WTC11 (cell line): ENCODE results near the gene L1CAM.

Experiments used
- FOXK1 ChIP-seq: sonication (generic); formaldehyde crosslinking; IDR thresholded peaks from 2 replicates; pipeline ENCODE4 v1.8.0; 2022; ENCODE audit warnings: mild to moderate bottlenecking, moderate library complexity, missing genetic modification reagents
- JUN ChIP-seq: sonication (generic); formaldehyde crosslinking; IDR thresholded peaks from 2 replicates; pipeline ENCODE4 v1.8.0; 2023; ENCODE audit warnings: mild to moderate bottlenecking, missing genetic modification reagents
- SP1 ChIP-seq: sonication (generic); formaldehyde crosslinking; conservative IDR thresholded peaks from 2 replicates; pipeline ENCODE4 v1.8.1; 2022; ENCODE audit warnings: missing genetic modification reagents
- TP53 ChIP-seq: sonication (generic); formaldehyde crosslinking; IDR thresholded peaks from 2 replicates; pipeline ENCODE4 v1.8.1; 2023; ENCODE audit warnings: mild to moderate bottlenecking, missing genetic modification reagents
- USF2 ChIP-seq: sonication (generic); formaldehyde crosslinking; IDR thresholded peaks from 2 replicates; pipeline ENCODE4 v1.8.1; 2023; ENCODE audit warnings: mild to moderate bottlenecking, missing genetic modification reagents, moderate library complexity
- TF ChIP-seq, protein P1 (sequence below): sonication (generic); formaldehyde crosslinking; IDR thresholded peaks from 2 replicates; pipeline ENCODE4 v1.8.0; 2022; ENCODE audit warnings: mild to moderate bottlenecking, missing genetic modification reagents
- TF ChIP-seq, protein P2 (sequence below): sonication (generic); formaldehyde crosslinking; IDR thresholded peaks from 2 replicates; pipeline ENCODE4 v1.8.1; 2022; ENCODE audit warnings: low read depth, missing genetic modification reagents, borderline replicate concordance

DNA sequence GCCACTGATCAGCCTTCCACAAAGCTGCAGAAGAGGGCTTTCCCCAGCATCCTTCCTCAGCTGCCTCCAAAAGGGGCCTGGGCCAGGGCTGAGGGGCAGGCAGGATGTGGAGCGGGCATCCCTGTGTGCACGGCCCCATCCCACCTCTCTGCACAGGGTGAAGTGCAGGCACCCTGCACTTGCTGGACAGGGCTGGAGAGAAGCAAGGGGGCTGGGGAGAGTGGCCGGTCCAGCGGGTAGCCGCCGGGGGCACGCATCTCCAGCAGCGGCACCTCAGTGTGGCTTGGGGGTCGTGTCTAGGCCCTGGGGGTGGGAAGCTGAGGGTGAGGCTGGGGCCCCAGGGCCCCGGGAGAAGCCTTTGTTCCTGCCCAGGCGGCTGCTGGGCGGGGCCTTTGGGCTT lies 21.5 kb upstream of the L1CAM start:
- TF ChIP-seq USF2 (CRISPR knock-in tag) (no peak), FOXK1 (CRISPR knock-in tag) (no peak), JUN (no peak), SP1 (CRISPR knock-in tag) (no peak), TP53 (no peak)
- TF ChIP-seq, protein P1, sequence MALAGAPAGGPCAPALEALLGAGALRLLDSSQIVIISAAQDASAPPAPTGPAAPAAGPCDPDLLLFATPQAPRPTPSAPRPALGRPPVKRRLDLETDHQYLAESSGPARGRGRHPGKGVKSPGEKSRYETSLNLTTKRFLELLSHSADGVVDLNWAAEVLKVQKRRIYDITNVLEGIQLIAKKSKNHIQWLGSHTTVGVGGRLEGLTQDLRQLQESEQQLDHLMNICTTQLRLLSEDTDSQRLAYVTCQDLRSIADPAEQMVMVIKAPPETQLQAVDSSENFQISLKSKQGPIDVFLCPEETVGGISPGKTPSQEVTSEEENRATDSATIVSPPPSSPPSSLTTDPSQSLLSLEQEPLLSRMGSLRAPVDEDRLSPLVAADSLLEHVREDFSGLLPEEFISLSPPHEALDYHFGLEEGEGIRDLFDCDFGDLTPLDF (CRISPR knock-in tag) = no peak
- TF ChIP-seq, protein P2, sequence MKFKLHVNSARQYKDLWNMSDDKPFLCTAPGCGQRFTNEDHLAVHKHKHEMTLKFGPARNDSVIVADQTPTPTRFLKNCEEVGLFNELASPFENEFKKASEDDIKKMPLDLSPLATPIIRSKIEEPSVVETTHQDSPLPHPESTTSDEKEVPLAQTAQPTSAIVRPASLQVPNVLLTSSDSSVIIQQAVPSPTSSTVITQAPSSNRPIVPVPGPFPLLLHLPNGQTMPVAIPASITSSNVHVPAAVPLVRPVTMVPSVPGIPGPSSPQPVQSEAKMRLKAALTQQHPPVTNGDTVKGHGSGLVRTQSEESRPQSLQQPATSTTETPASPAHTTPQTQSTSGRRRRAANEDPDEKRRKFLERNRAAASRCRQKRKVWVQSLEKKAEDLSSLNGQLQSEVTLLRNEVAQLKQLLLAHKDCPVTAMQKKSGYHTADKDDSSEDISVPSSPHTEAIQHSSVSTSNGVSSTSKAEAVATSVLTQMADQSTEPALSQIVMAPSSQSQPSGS = no peak
